HEK293T (cell line): ENCODE results near the gene BRD4.

Experiments used
- CTCF ChIA-PET: fragments of 350-600 bp; formaldehyde crosslinking; extraction: SDS; loops from one replicate; lab custom pipeline; 2021; ENCODE audit warnings: antibody characterized with exemption, inconsistent platforms; lab: Yijun Ruan, JAX
- POLR2A ChIA-PET: fragments of 350-600 bp; formaldehyde crosslinking; extraction: SDS; loops from one replicate; lab custom pipeline; 2020; ENCODE audit warnings: antibody characterized with exemption, inconsistent platforms; lab: Yijun Ruan, JAX
- DNase-seq: peaks from one replicate; pipeline ENCODE4 v3.0.0; 2012; ENCODE audit warnings: mixed read lengths; ENCODE audit errors: extremely low spot score
- ARNT ChIP-seq: fragments of 450-650 bp; IDR thresholded peaks from 2 replicates; pipeline ENCODE4 v1.6.1; 2017; ENCODE audit warnings: mild to moderate bottlenecking
- BHLHE40 ChIP-seq: fragments of 450-650 bp; IDR thresholded peaks from 2 replicates; pipeline ENCODE4 v1.6.1; 2016; ENCODE audit warnings: mild to moderate bottlenecking, moderate library complexity, borderline replicate concordance
- CTBP1 ChIP-seq: fragments of 450-650 bp; IDR thresholded peaks from 2 replicates; pipeline ENCODE4 v1.6.1; 2016; ENCODE audit warnings: borderline replicate concordance
- ELF4 ChIP-seq: fragments of 450-650 bp; IDR thresholded peaks from 2 replicates; pipeline ENCODE4 v1.6.1; 2017; ENCODE audit warnings: antibody characterized with exemption
- FOXA1 ChIP-seq: fragments of 450-650 bp; IDR thresholded peaks from 2 replicates; pipeline ENCODE4 v1.6.1; 2016; ENCODE audit warnings: mild to moderate bottlenecking
- FOXK2 ChIP-seq: fragments of 450-650 bp; IDR thresholded peaks from 2 replicates; pipeline ENCODE4 v1.6.1; 2016; ENCODE audit warnings: mild to moderate bottlenecking
- FOXM1 ChIP-seq: fragments of 450-650 bp; IDR thresholded peaks from 2 replicates; pipeline ENCODE4 v1.6.1; 2017; ENCODE audit warnings: mild to moderate bottlenecking, borderline replicate concordance
- HDGF ChIP-seq: fragments of 450-650 bp; IDR thresholded peaks from 2 replicates; pipeline ENCODE4 v1.6.1; 2017; ENCODE audit warnings: antibody characterized with exemption, borderline replicate concordance
- L3MBTL2 ChIP-seq: fragments of 450-650 bp; conservative IDR thresholded peaks from 2 replicates; pipeline ENCODE4 v1.6.1; 2016; ENCODE audit warnings: mild to moderate bottlenecking
- LEF1 ChIP-seq: fragments of 450-650 bp; IDR thresholded peaks from 2 replicates; pipeline ENCODE4 v1.6.1; 2017; ENCODE audit warnings: mild to moderate bottlenecking, borderline replicate concordance
- NFRKB ChIP-seq: fragments of 450-650 bp; IDR thresholded peaks from 2 replicates; pipeline ENCODE4 v1.6.1; 2016; ENCODE audit warnings: mild to moderate bottlenecking, moderate library complexity
- PKNOX1 ChIP-seq: fragments of 450-650 bp; IDR thresholded peaks from 2 replicates; pipeline ENCODE4 v1.6.1; 2016
- SP1 ChIP-seq: fragments of 450-650 bp; IDR thresholded peaks from 2 replicates; pipeline ENCODE4 v1.6.1; 2017
- SUZ12 ChIP-seq: fragments of 450-650 bp; IDR thresholded peaks from 2 replicates; pipeline ENCODE4 v1.6.1; 2016; ENCODE audit warnings: mild to moderate bottlenecking
- TARDBP ChIP-seq: fragments of 450-650 bp; IDR thresholded peaks from 2 replicates; pipeline ENCODE4 v1.6.1; 2016
- ZNF384 ChIP-seq: fragments of 450-650 bp; IDR thresholded peaks from 2 replicates; pipeline ENCODE4 v1.6.1; 2016

Gene BRD4

GRCh38 chr19:15303105-15303780 lies 29.1 kb downstream of the BRD4 start:
- TF ChIP-seq PKNOX1, result no peak
- TF ChIP-seq ARNT, result no peak
- TF ChIP-seq FOXK2, result no peak
- TF ChIP-seq L3MBTL2, result no peak
- TF ChIP-seq ZNF384, result no peak
- TF ChIP-seq ELF4, result no peak
- no peak for TF ChIP-seq CTBP1
- TF ChIP-seq SP1, result no peak
- TF ChIP-seq SUZ12, result no peak
- TF ChIP-seq NFRKB, result no peak
- TF ChIP-seq HDGF, result no peak
- CTCF ChIA-PET, result interaction anchor here (0.8 to 1.2 kb wide), 3 partner anchors 14 to 38 kb away, joined by 3 to 6 read pairs (median 4); no protein-coding TSS in a partner anchor
- no peak for DNase-seq
- POLR2A ChIA-PET, result interaction anchor here (0.7 kb wide), 1 partner anchor 75 kb away, joined by 3 read pairs; no protein-coding TSS in a partner anchor

GRCh38 chr19:15300533-15301197 lies 31.7 kb downstream of the BRD4 start:
- ChIA-PET POLR2A (no interaction called here), CTCF (no interaction called here)
- TF ChIP-seq LEF1 (no peak), TARDBP (no peak), FOXM1 (no peak), L3MBTL2 (no peak), PKNOX1 (no peak), FOXA1 (no peak), FOXK2 (no peak), ELF4 (no peak), ARNT (no peak), ZNF384 (no peak), BHLHE40 (no peak), CTBP1 (no peak), SUZ12 (no peak), HDGF (no peak), SP1 (no peak), NFRKB (no peak)
- DNase-seq, result no peak

- DNase-seq, result no peak
- TF ChIP-seq CTBP1, result no peak
- TF ChIP-seq PKNOX1, result no peak
- no peak for TF ChIP-seq ELF4
- ChIA-PET POLR2A (no interaction called here), CTCF (no interaction called here)
Measured at GRCh38 chr19:15299568-15300409, 32.5 kb downstream of the BRD4 start.

GRCh38 chr19:15298847-15299567 lies 33.3 kb downstream of the BRD4 start:
- TF ChIP-seq FOXA1 (no peak), SUZ12 (no peak), L3MBTL2 (no peak), NFRKB (no peak), BHLHE40 (no peak), FOXK2 (no peak), ELF4 (no peak)
- POLR2A ChIA-PET, result no interaction called here
- no peak for DNase-seq
- CTCF ChIA-PET, result no interaction called here

- POLR2A ChIA-PET, result interaction anchor here (0.9 to 1.1 kb wide), 3 partner anchors 9 to 83 kb away, joined by 3 read pairs; partner anchors contain the start of gene BRD4
- DNase-seq, result no peak
- TF ChIP-seq ZNF384, result no peak
- TF ChIP-seq FOXA1, result no peak
- TF ChIP-seq SP1, result no peak
- TF ChIP-seq TARDBP, result no peak
- no peak for TF ChIP-seq ELF4
- TF ChIP-seq LEF1, result no peak
- no peak for TF ChIP-seq FOXK2
- no peak for TF ChIP-seq NFRKB
- no peak for TF ChIP-seq SUZ12
- no peak for TF ChIP-seq L3MBTL2
- TF ChIP-seq ARNT, result no peak
- TF ChIP-seq HDGF, result no peak
- CTCF ChIA-PET, result interaction anchor here (0.8 kb wide), 1 partner anchor 46 kb away, joined by 3 read pairs; no protein-coding TSS in a partner anchor
Measured at GRCh38 chr19:15297416-15298224, 34.7 kb downstream of the BRD4 start.
